IMR-90 (cell line): Measurements from ENCODE around the gene FANCE. TPM values are rescaled to one million over a fixed set of nuclear protein-coding genes. Genes with fewer than 3 reads are reported as not detected.

ENCODE experiments used
- ATAC-seq: fragments of 200-7000 bp; cut with Tn5 transposase; 2 replicates; pipeline ENCODE4 v1.9.1; 2020; ENCODE audit warnings: low read depth, mild to moderate bottlenecking, moderate library complexity
- BruUV-seq: library from RNA; stranded (reverse); fragments of 400-500 nt; replicated peaks from 2 replicates; lab custom pipeline; 2021; lab: Mats Ljungman, UMichigan
- CTCF ChIA-PET: fragments of 300-600 bp; formaldehyde crosslinking; extraction: SDS; loops from one replicate; lab custom pipeline; 2021; ENCODE audit warnings: antibody characterized with exemption; lab: Yijun Ruan, JAX
- POLR2A ChIA-PET: fragments of 300-600 bp; sonication (Branson Sonifier 250); formaldehyde crosslinking; loops from one replicate; lab custom pipeline; 2022; ENCODE audit warnings: antibody characterized with exemption; ENCODE audit not compliant: unreplicated experiment; lab: Charles Lee
- DNase-seq: peaks from one replicate; pipeline ENCODE4 v3.0.0; 2013
- H2AFZ ChIP-seq: replicated peaks from 2 replicates; pipeline ENCODE3; 2013; ENCODE audit warnings: low read length, mild to moderate bottlenecking; ENCODE audit not compliant: poor library complexity
- H2AK5ac ChIP-seq: 2 replicates; pipeline ENCODE4 v1.6.1; 2013; ENCODE audit warnings: low read depth, low read length, inconsistent platforms
- H2AK9ac ChIP-seq: replicated peaks from 2 replicates; pipeline ENCODE3; 2013; ENCODE audit warnings: mild to moderate bottlenecking, low read depth, low read length, moderate library complexity; ENCODE audit not compliant: poor library complexity
- H2BK120ac ChIP-seq: 2 replicates; pipeline ENCODE4 v1.6.1; 2013; ENCODE audit warnings: low read depth, low read length, inconsistent platforms
- H2BK15ac ChIP-seq: 3 replicates; pipeline ENCODE4 v1.6.1; 2013; ENCODE audit warnings: low read depth, low read length, inconsistent platforms
- H2BK20ac ChIP-seq: 2 replicates; pipeline ENCODE4 v1.6.1; 2013; ENCODE audit warnings: low read depth, mild to moderate bottlenecking, inconsistent platforms, low read length, moderate library complexity
- H2BK5ac ChIP-seq: 2 replicates; pipeline ENCODE4 v1.6.1; 2013; ENCODE audit warnings: mild to moderate bottlenecking, low read depth, low read length, inconsistent platforms; ENCODE audit not compliant: poor library complexity, severe bottlenecking
- H3K14ac ChIP-seq: replicated peaks from 2 replicates; pipeline ENCODE4 v1.6.1; 2013; ENCODE audit warnings: low read depth, low read length, inconsistent platforms
- H3K18ac ChIP-seq: 2 replicates; pipeline ENCODE4 v1.6.1; 2013; ENCODE audit warnings: low read depth, low read length, control low read depth
- H3K23ac ChIP-seq: 2 replicates; pipeline ENCODE4 v1.6.1; 2013; ENCODE audit warnings: low read depth, low read length, inconsistent platforms
- H3K27ac ChIP-seq: 2 replicates; pipeline ENCODE4 v1.5.1; 2013; ENCODE audit warnings: mild to moderate bottlenecking, control low read depth, low read length; ENCODE audit not compliant: insufficient read depth
- H3K27me3 ChIP-seq: 2 replicates; pipeline ENCODE4 v1.6.1; 2013; ENCODE audit warnings: low read length; ENCODE audit not compliant: control insufficient read depth, insufficient read depth
- H3K36me3 ChIP-seq: 2 replicates; pipeline ENCODE4 v1.6.1; 2013; ENCODE audit warnings: low read length, mixed read lengths; ENCODE audit not compliant: control insufficient read depth, insufficient read depth
- H3K4ac ChIP-seq: 2 replicates; pipeline ENCODE4 v1.6.1; 2013; ENCODE audit warnings: low read depth, low read length, inconsistent platforms
- H3K4me1 ChIP-seq: 2 replicates; pipeline ENCODE4 v1.6.1; 2013; ENCODE audit warnings: low read length, mixed read lengths; ENCODE audit not compliant: control insufficient read depth, insufficient read depth
- H3K4me2 ChIP-seq: 2 replicates; pipeline ENCODE4 v1.6.1; 2013; ENCODE audit warnings: low read depth, mild to moderate bottlenecking, control low read depth, low read length, moderate library complexity
- H3K4me3 ChIP-seq: 2 replicates; pipeline ENCODE4 v1.5.1; 2013; ENCODE audit warnings: low read depth, mild to moderate bottlenecking, control low read depth, low read length, moderate library complexity; ENCODE audit not compliant: insufficient read depth
- H3K56ac ChIP-seq: 2 replicates; pipeline ENCODE4 v1.6.1; 2013; ENCODE audit warnings: low read length, inconsistent platforms; ENCODE audit not compliant: insufficient read depth; ENCODE audit errors: extremely low read depth
- H3K79me1 ChIP-seq, 2 experiments: 2 replicates each; pipeline ENCODE4 v1.6.1; 2013; ENCODE audit warnings: low read length in 2 of 2, inconsistent platforms in 1 of 2, low read depth in 1 of 2
- H3K9ac ChIP-seq: 2 replicates; pipeline ENCODE4 v1.6.1; 2013; ENCODE audit warnings: low read depth, low read length, control low read depth
- H3K9me1 ChIP-seq: 2 replicates; pipeline ENCODE4 v1.6.1; 2013; ENCODE audit warnings: low read length, inconsistent platforms; ENCODE audit not compliant: insufficient read depth
- H3K9me3 ChIP-seq: 2 replicates; pipeline ENCODE4 v1.6.1; 2013; ENCODE audit warnings: low read length; ENCODE audit not compliant: control insufficient read depth, insufficient read depth
- H4K20me1 ChIP-seq: 2 replicates; pipeline ENCODE4 v1.6.1; 2013; ENCODE audit warnings: low read length, inconsistent platforms; ENCODE audit not compliant: insufficient read depth
- H4K5ac ChIP-seq: 2 replicates; pipeline ENCODE4 v1.6.1; 2013; ENCODE audit warnings: mild to moderate bottlenecking, low read depth, low read length, control low read depth
- H4K8ac ChIP-seq, 2 experiments: 2 replicates each; pipeline ENCODE4 v1.6.1; 2013; ENCODE audit warnings: low read depth in 2 of 2, low read length in 2 of 2, control low read depth in 1 of 2, inconsistent platforms in 1 of 2
- H4K91ac ChIP-seq: 2 replicates; pipeline ENCODE4 v1.6.1; 2013; ENCODE audit warnings: low read depth, low read length, inconsistent platforms; ENCODE audit not compliant: insufficient read depth
- WGBS, 2 experiments: methylation state at CpG; one replicate each; pipeline versions ENCODE4 v1.1.5 to v1.1.7; 2013; ENCODE audit warnings: missing lambda C conversion rate in 2 of 2; ENCODE audit not compliant: insufficient read length in 1 of 2; ENCODE audit errors: extremely low coverage in 2 of 2; 5-methylcytosine and 5-hydroxymethylcytosine counted together
- dilution Hi-C: fragments of 300-500 bp; cut with HindIII; formaldehyde crosslinking; loops from one replicate; pipeline ENCODE4 v1.14.3; 2018; ENCODE audit warnings: low sequenced_read_pairs; ENCODE audit not compliant: unreplicated experiment
- in situ Hi-C: fragments of 300-500 bp; cut with MboI; formaldehyde crosslinking; loops from 3 replicates; pipeline ENCODE4 v1.14.3; 2019; ENCODE audit warnings: low sequenced_read_pairs, inconsistent platforms, mixed read lengths
- intact Hi-C: fragments of 100-400 bp; cut with micrococcal nuclease; formaldehyde crosslinking; loops from 2 replicates; pipeline ENCODE4 v1.10.0; 2022
- polyA plus RNA-seq, 3 experiments: library from polyadenylated mRNA; depleted of rRNA; stranded (reverse); fragments of >200 nt; gene quantifications; 2 replicates each; pipeline ENCODE4 v1.2.3, GENCODE V29; 2012; ENCODE audit warnings: low replicate concordance in 1 of 3
- total RNA-seq: library from RNA; depleted of rRNA; stranded (reverse); fragments of >200 nt; gene quantifications from 2 replicates; pipeline ENCODE4 v1.2.3, GENCODE V29; 2012
- TF ChIP-seq, protein P1 (sequence below): conservative IDR thresholded peaks from 2 replicates; pipeline ENCODE4 v1.5.1; 2012; ENCODE audit warnings: mild to moderate bottlenecking, low read depth, low read length, improper control_type of control experiment
- TF ChIP-seq, protein P2 (sequence below): fragments of 150-350 bp; IDR thresholded peaks from 2 replicates; pipeline ENCODE4 v1.6.1; 2017; ENCODE audit warnings: mild to moderate bottlenecking, antibody characterized with exemption, low read length, low read depth

FANCE gene
- total and polyA plus RNA-seq, 2 of the 4 experiments (the other 2 are of a cell fraction) = 7.1 to 9.1 TPM

DNA sequence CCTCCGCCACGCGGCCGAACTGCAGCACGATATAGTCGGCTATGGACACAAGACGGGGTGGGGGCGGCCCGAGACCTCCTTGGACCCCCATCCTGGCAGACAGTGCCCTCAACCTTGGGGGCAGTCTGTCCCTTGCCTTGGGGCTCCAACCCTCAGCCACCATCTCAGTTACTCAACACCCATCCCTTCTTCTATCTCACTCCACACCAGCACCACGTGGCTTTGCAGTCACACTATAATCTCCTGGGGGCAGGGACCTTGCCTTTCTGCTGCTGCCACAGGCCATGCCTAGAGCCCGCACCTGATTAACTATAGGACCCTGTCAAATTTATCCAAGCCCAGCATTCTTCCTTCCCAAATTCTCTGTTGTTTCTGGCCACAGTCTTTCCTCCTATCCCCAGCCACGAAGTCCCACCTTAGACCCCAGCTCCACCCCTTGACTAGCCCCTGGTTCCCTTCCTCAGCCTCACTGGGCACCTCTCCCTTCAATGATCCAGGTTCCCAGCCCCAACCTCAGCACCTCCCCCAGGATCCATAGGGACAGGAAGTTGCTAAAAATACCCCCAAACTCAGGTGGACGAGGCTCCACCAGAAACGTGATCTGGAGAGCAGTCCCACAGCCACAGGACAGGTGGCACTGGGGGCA is 46.4 kb downstream of the FANCE start:
- no peak for ATAC-seq
- H3K9me1 ChIP-seq = peaks cover 33% of the 10 kb centered on the region
- intact Hi-C loops (no loop called here), in situ Hi-C loops (no loop called here), dilution Hi-C loops (no loop called here)
- peak overlapping the region; percentile 9; the same call in 1 of the 2 replicates for H4K5ac ChIP-seq
- H2BK20ac ChIP-seq = no peak overlapping the region
- no peak overlapping the region for H3K56ac ChIP-seq
- peak overlapping the region; percentile 63; the same call in 1 of the 2 replicates for H3K4me3 ChIP-seq
- peaks cover 7 to 42% of the 10 kb centered on the region in 2 experiments; a peak in 3 of 4 replicates for H3K79me1 ChIP-seq
- H3K27me3 ChIP-seq = no peaks in the 10 kb centered on the region
- H3K4me2 ChIP-seq = peak overlapping the region; percentile 25; the same call in 1 of the 2 replicates
- H3K27ac ChIP-seq = peak overlapping the region; percentile 48
- no peaks in the 10 kb centered on the region for H3K9me3 ChIP-seq
- peak overlapping the region; percentile 67 for H3K4ac ChIP-seq
- H2BK120ac ChIP-seq = peak overlapping the region; percentile 36; the same call in 1 of the 2 replicates
- 56% methylated on average over 4 of the region's 14 CpGs; no CpG with 5 or more reads in 1 of the 2 experiments for WGBS, 2 experiments
- H3K18ac ChIP-seq = no peak overlapping the region; the same call in 1 of the 2 replicates
- ChIA-PET POLR2A (no interaction called here), CTCF (no interaction called here)
- H2BK5ac ChIP-seq = peak overlapping the region; percentile 10
- H4K8ac ChIP-seq = peak overlapping the region; percentile 37 to 52; a peak in 2 of 4 replicates
- peak overlapping the region; percentile 18; the same call in 1 of the 2 replicates for H3K14ac ChIP-seq
- BruUV-seq = no TSS peak
- peak overlapping the region; percentile 26; the same call in 1 of the 2 replicates for H3K9ac ChIP-seq
- H2AK9ac ChIP-seq = peak overlapping the region; percentile 80
- DNase-seq = no peak
- H2AFZ ChIP-seq = peak overlapping the region; percentile 29
- H4K91ac ChIP-seq = peak overlapping the region; percentile 37; the same call in 1 of the 2 replicates
- H4K20me1 ChIP-seq = peaks cover 26% of the 10 kb centered on the region
- peaks cover 27% of the 10 kb centered on the region for H3K4me1 ChIP-seq
- H3K36me3 ChIP-seq = 0 out of 2 replicates have a peak, but pooled peaks cover 2% of the 10 kb centered on the region
- H2AK5ac ChIP-seq = peak overlapping the region; percentile 74
- H3K23ac ChIP-seq = no peak overlapping the region
- TF ChIP-seq, protein P1, sequence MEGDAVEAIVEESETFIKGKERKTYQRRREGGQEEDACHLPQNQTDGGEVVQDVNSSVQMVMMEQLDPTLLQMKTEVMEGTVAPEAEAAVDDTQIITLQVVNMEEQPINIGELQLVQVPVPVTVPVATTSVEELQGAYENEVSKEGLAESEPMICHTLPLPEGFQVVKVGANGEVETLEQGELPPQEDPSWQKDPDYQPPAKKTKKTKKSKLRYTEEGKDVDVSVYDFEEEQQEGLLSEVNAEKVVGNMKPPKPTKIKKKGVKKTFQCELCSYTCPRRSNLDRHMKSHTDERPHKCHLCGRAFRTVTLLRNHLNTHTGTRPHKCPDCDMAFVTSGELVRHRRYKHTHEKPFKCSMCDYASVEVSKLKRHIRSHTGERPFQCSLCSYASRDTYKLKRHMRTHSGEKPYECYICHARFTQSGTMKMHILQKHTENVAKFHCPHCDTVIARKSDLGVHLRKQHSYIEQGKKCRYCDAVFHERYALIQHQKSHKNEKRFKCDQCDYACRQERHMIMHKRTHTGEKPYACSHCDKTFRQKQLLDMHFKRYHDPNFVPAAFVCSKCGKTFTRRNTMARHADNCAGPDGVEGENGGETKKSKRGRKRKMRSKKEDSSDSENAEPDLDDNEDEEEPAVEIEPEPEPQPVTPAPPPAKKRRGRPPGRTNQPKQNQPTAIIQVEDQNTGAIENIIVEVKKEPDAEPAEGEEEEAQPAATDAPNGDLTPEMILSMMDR = no peak
- TF ChIP-seq, protein P2, sequence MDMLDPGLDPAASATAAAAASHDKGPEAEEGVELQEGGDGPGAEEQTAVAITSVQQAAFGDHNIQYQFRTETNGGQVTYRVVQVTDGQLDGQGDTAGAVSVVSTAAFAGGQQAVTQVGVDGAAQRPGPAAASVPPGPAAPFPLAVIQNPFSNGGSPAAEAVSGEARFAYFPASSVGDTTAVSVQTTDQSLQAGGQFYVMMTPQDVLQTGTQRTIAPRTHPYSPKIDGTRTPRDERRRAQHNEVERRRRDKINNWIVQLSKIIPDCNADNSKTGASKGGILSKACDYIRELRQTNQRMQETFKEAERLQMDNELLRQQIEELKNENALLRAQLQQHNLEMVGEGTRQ = peak; percentile 41; the same call in 1 of the 2 replicates
- H2BK15ac ChIP-seq = peak overlapping the region; percentile 1; the same call in 1 of the 3 replicates
